Bone marrow (tissue), 2 donors: ENCODE measurements around the gene JOSD1.

Source experiments
- DNase-seq, 2 donors: peaks; one replicate each; lab custom pipeline; 2025; lab: John Stamatoyannopoulos, UW

JOSD1 gene

DNA sequence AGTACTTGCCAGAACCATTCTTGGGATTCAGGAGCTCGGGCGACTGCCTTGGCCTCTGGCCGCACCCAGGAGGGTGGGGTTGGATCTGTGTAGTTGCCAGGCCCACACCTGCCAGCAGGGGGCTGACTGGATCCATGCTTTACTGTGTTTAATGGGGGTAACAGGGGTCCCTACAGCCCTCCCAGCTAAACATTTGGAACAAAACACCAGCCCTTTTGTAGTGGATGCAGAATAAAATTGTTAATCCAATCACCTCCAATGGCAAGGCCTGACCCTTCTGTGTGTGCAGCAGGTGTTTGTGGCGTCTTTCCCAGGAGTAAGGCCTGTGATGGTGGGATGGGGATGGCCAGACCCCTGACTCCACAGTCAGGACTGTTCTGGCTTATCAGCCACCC lies 32.6 kb upstream of the JOSD1 start:
- no peak for DNase-seq

DNA sequence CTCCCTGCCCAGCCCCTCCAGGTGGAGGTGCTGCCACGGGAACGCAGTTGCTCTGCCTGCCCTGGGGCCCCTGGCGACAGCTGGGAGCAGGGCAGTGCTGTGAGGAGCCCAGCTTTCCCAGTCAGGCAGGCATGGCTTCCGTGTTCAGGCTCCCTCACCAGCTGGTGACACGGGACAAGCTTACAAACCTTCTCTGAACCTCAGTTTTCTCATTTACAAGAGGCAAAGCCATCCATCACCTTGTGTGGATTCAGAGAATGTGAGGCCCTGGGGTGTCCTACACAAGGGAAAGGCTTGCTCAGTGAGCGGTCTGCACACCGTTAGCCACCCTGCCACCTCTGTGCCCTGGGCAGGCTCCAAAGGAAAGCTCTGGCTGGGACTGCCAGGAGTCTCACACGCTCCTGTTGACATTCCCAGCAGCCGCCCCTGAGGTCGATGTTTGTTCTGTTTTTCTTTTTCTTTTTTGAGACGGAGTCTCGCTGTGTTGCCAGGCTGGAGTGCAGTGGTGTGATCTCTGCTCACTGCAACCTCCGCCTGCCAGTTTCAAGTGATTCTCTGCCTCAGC lies 31.6 kb upstream of the JOSD1 start:
- DNase-seq = no peak

- no peak for DNase-seq
Measured at GRCh38 chr22:38731703-38732161, 31.0 kb upstream of the JOSD1 start.

- DNase-seq = no peak
Measured at GRCh38 chr22:38730411-38730871, 29.7 kb upstream of the JOSD1 start.

GRCh38 chr22:38729946-38730345 lies 29.2 kb upstream of the JOSD1 start:
- no peak for DNase-seq

DNA sequence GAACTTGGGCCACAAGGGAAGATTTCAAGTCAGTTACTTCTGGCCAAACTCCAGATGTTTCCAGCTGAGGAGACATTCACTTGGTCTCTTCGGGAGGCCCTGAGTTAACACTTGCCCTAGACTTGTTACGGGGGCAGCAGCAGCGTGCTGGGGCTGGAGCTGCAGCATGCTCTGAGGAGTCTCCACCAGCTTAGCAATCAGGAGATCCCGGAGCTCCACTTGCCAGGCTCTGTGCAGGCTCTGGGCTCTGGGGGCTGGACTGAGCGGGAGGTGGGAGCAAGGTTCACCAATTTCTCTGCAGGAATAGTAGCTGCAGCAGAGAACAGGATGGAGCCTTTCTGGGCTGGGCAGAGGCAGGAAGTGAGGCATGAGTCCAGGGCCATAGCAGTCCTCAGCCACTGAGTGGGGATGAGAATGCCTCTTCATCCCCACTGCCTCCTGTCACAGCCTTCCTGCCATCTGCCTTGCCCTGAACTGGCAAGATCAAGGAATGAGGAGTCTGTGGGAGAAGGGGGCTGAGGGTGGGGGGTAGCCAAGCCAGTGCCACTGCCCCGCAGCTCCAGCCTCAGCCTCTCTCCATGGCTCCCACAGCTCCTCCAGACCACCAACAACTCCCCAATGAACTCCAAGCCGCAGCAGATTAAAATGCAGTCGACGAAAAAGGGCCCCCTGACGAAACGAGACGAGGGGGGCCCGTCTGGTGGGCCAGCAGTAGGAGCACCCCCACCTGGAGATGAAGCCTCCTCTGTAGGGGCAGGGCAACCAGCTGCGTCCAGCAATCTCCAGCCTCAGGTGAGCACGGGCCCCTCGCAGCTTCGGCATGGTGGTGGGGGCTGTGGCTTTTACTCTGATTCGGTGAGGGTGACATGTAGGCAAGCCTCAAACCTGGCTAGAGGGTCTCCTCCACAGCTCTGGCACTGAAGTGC lies 28.4 kb upstream of the JOSD1 start:
- no peak for DNase-seq

GRCh38 chr22:38727530-38728451 lies 27.0 kb upstream of the JOSD1 start:
- DNase-seq = no peak

DNA sequence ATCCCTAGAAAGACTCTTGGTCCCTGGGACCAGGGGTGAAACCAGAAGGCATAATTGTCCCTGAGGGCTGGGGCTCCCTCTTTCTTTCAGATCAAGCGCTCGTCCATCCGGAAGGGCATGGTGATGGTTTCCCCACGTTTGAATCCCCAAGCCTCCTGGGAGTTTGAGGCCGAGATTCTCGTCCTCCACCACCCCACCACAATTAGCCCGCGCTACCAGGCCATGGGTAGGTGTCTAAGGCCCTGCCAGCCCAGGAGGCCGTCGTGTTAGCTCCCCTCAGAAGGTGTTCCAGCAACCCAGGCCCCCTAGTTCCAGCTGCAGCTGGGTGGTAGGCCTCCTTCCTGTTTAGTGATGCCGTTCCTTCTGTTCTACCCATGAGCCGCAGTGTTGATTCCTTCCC lies 26.4 kb upstream of the JOSD1 start:
- no peak for DNase-seq

DNA sequence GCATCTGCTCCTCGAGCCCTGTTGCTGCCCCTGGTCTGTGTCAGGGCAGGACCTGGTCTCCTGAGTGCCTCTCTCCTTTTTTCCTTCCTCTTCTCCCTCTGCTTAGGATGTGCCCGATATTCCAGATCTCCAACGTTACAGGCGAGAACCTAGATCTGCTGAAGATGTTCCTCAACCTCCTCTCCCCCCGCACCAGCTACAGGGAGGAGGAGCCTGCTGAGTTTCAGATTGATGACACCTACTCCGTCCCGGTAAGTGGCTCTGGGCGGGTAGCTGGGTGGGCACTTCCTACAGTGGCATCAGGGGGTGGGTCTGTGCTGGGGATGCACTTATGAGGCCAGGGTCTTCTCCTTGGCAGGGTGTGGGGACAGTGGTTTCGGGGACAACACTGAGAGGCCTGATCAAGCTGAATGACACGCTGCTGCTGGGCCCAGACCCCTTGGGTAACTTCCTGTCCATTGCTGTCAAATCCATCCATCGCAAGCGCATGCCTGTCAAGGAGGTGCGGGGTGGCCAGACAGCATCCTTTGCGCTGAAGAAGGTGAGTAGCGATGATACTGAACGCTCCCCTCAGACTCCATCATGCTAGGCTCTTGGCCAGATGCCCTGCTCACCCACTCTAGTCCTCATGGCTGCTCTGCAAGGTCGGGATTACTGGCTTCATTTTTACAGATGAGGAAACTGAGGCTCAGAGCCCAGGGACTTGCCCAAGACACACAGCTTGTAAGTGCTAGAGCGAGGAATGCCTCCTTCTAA lies 25.3 kb upstream of the JOSD1 start:
- no peak for DNase-seq

- DNase-seq = peak in 1 of 2 donors; percentile 25
Measured at GRCh38 chr22:38724926-38725571, 24.3 kb upstream of the JOSD1 start.

DNA sequence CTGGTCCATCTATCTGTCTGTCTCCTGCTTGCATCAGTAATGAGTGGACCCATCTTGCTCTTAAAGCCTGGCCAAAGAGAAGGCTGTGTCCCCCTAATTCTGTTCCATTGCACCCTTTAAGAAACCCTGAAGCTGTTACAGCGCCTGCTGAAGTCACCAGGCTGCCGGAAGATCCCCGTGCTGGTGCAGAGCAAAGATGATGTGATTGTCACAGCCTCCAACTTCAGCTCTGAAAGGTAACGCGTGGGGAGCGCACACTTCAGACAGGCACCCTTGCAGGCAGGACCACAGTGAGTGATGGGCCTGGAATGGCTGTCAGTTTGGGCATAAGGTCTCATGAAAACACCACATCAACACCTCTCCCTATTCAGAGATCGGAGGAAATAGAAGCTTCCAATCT lies 23.4 kb upstream of the JOSD1 start:
- no peak for DNase-seq

GRCh38 chr22:38721551-38721950 lies 20.8 kb upstream of the JOSD1 start:
- DNase-seq = no peak

DNA sequence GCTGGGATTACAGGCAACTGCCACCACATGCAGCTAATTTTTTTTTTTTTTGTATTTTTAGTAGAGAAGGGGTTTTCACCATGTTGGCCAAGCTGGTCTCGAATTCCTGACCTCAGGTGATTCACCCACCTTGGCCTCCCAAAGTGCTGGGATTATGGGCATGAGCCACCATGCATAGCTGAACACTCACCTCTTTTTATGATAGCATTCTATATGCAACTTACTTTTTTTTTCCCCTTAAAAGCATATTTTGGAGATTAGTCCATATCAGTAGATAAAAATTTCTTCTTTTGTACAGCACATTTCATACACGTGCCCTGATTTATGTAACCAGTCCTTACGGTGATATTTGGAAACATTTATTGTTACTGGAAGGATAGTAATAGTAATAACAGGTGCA lies 19.6 kb upstream of the JOSD1 start:
- DNase-seq = no peak

- no peak for DNase-seq
Measured at GRCh38 chr22:38719196-38719595, 18.5 kb upstream of the JOSD1 start.

DNA sequence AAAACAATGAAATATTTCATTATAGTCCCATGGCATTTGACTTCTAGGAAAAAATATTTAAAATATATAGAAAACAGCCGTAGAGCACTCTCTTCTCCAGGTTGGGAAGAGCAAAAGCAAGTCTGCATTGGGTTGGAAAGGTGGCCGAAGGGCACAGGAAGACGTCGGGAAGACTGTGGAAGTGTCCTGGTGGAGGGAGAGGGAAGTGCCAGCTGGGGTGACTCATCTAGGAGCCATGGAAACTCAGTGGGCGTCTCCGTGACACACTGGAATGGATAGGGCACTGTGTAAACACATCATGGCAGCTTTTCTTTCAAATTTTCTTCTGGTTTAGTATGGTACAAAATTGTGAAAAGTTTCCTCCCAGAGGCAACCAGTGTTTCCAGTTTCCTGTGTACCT lies 17.7 kb upstream of the JOSD1 start:
- DNase-seq = no peak

DNA sequence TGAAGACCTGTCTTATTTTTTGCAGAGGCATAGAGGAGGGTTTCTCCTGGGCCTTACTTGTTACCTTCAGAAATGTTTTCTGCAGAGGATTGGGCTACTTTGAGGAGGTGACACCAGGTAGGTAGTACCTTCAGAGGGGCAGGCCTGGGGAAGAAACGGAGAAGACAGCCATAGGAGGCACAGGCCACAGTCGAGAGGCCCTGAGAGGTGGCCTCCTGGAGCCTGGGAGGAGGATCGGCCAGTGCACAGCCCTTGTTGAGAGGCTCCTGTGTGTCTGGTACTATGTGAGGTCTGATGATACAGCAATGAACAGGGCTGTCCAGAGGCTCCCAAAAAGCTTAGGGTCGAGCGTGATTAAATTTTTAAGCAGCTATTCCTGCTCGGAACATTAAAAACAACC lies 16.5 kb upstream of the JOSD1 start:
- DNase-seq = no peak

GRCh38 chr22:38716826-38717225 lies 16.1 kb upstream of the JOSD1 start:
- DNase-seq = no peak

DNA sequence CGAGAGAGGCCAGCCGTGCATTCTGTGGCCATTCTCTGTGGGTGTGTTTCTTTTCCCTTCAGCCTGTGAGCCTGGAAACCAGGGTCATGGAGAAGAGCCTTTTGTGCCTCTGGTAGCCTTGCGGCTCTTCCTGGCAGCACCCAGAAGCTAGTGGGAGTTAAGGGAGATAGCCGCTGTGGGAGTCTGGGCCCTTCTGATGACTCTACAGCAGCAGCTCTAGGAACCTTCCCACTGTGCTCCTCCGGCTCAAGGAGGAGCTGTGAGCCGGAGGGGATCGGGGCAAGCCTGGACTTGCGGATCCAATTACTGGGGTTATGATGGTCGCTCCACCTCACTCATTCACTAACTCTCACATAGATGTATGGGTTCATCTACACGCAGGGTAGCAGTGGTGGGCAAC lies 15.5 kb upstream of the JOSD1 start:
- DNase-seq = no peak

DNA sequence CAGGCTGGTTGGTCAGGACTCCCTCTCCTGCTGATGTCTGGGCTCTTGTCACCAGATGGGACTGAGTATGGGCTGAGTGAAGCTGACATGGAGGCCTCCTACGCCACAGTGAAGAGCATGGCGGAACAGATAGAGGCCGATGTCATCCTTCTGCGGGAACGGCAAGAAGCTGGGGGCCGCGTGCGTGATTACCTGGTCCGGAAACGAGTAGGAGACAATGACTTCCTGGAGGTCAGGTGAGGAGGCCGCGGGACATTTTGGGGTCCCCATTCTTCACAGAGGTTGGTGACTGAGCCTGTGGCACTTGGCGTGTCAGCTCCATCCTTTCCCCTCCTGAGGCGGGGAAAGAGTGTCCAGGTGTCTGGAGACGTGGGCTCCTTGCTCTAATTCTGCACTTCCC lies 15.1 kb upstream of the JOSD1 start:
- no peak for DNase-seq

GRCh38 chr22:38715176-38715764 lies 14.5 kb upstream of the JOSD1 start:
- DNase-seq = no peak

GRCh38 chr22:38713921-38714320 lies 13.2 kb upstream of the JOSD1 start:
- DNase-seq = no peak
